Measurements from ENCODE around the gene MYL2. TPM values are rescaled to one million over a fixed set of nuclear protein-coding genes. Genes with fewer than 3 reads are reported as not detected.

MYL2 gene
- total RNA-seq, 1 donor from 2014 or later: not detected

- no peak overlapping the region for H2AFZ ChIP-seq (ENCODE audit: low read depth, low read length)
- H3K4me3 ChIP-seq (ENCODE audit: insufficient read depth, low read depth, low read length): no peak overlapping the region
- no peak for TF ChIP-seq EZH2 (IDR thresholded peaks at IDR 0.05; ENCODE audit: insufficient read depth, low read length)
- no peak for TF ChIP-seq CTCF (IDR thresholded peaks at IDR 0.05; ENCODE audit: insufficient read depth, low read depth, low read length)
- H3K4me3 Mint-ChIP-seq (ENCODE audit: unreplicated experiment): no peak overlapping the region
- no peak overlapping the region for H3K4me2 ChIP-seq (ENCODE audit: low read length)
- no peaks in the 10 kb centered on the region for H3K9me3 ChIP-seq (ENCODE audit: insufficient read depth, low read depth, low read length)
- H3K4me1 Mint-ChIP-seq (ENCODE audit: low read depth, unreplicated experiment): peaks cover 9% of the 10 kb centered on the region
- H3K79me2 ChIP-seq (ENCODE audit: insufficient read depth, low read length): no peaks in the 10 kb centered on the region
- no peaks in the 10 kb centered on the region for H3K36me3 Mint-ChIP-seq (ENCODE audit: low read depth, unreplicated experiment)
- no peaks in the 10 kb centered on the region for H4K20me1 ChIP-seq (ENCODE audit: insufficient read depth, low read length)
- no peaks in the 10 kb centered on the region for H3K9me3 Mint-ChIP-seq (ENCODE audit: unreplicated experiment)
- H3K4me1 ChIP-seq (ENCODE audit: insufficient read depth, low read length): peaks cover 9% of the 10 kb centered on the region
- H3K9ac ChIP-seq (ENCODE audit: low read length): no peak overlapping the region
- H3K27me3 ChIP-seq (ENCODE audit: insufficient read depth, low read length): peaks cover 10% of the 10 kb centered on the region
- DNase-seq (ENCODE audit: low read depth) (no peak), FAIRE-seq (no peak)
- no peak overlapping the region for H3K27ac ChIP-seq (ENCODE audit: low read depth, low read length)
- no peak overlapping the region for H3K27ac Mint-ChIP-seq (ENCODE audit: unreplicated experiment)
- peaks cover 2% of the 10 kb centered on the region for H3K27me3 Mint-ChIP-seq (ENCODE audit: low read depth, unreplicated experiment)
- no peaks in the 10 kb centered on the region for H3K36me3 ChIP-seq (ENCODE audit: insufficient read depth, low read length)
Measured at GRCh38 chr12:110931315-110931728, 10.9 kb upstream of the MYL2 start.

- Histone ChIP-seq H3K4me2 (ENCODE audit: low read length) (no peak overlapping the region), H3K9ac (ENCODE audit: low read length) (no peak overlapping the region), H3K9me3 (ENCODE audit: insufficient read depth, low read depth, low read length) (no peaks in the 10 kb centered on the region), H3K27me3 (ENCODE audit: insufficient read depth, low read length) (peaks cover 8% of the 10 kb centered on the region), H2AFZ (ENCODE audit: low read depth, low read length) (no peak overlapping the region), H3K36me3 (ENCODE audit: insufficient read depth, low read length) (no peaks in the 10 kb centered on the region), H4K20me1 (ENCODE audit: insufficient read depth, low read length) (no peaks in the 10 kb centered on the region), H3K79me2 (ENCODE audit: insufficient read depth, low read length) (no peaks in the 10 kb centered on the region), H3K4me3 (ENCODE audit: insufficient read depth, low read depth, low read length) (no peak overlapping the region), H3K4me1 (ENCODE audit: insufficient read depth, low read length) (peaks cover 9% of the 10 kb centered on the region), H3K27ac (ENCODE audit: low read depth, low read length) (no peak overlapping the region)
- Mint-ChIP-seq H3K4me1 (ENCODE audit: low read depth, unreplicated experiment) (peaks cover 9% of the 10 kb centered on the region), H3K36me3 (ENCODE audit: low read depth, unreplicated experiment) (no peaks in the 10 kb centered on the region), H3K27ac (ENCODE audit: unreplicated experiment) (no peak overlapping the region), H3K27me3 (ENCODE audit: low read depth, unreplicated experiment) (no peaks in the 10 kb centered on the region), H3K9me3 (ENCODE audit: unreplicated experiment) (no peaks in the 10 kb centered on the region), H3K4me3 (ENCODE audit: unreplicated experiment) (no peak overlapping the region)
- TF ChIP-seq EZH2 (IDR thresholded peaks at IDR 0.05; ENCODE audit: insufficient read depth, low read length) (no peak), CTCF (IDR thresholded peaks at IDR 0.05; ENCODE audit: insufficient read depth, low read depth, low read length) (no peak)
- FAIRE-seq (no peak), DNase-seq (ENCODE audit: low read depth) (no peak)
Measured at GRCh38 chr12:110930348-110931314, 10.3 kb upstream of the MYL2 start.

GRCh38 chr12:110929818-110930217 lies 9.4 kb upstream of the MYL2 start:
- H3K27ac Mint-ChIP-seq (ENCODE audit: unreplicated experiment): no peak overlapping the region

More at GRCh38 chr12:110929818-110930217, 9.4 kb upstream of the MYL2 start:
- H3K4me2 ChIP-seq (ENCODE audit: low read length): no peak overlapping the region
- H3K27me3 ChIP-seq (ENCODE audit: insufficient read depth, low read length): peaks cover 9% of the 10 kb centered on the region
- no peak overlapping the region for H2AFZ ChIP-seq (ENCODE audit: low read depth, low read length)
- peaks cover 9% of the 10 kb centered on the region for H3K4me1 Mint-ChIP-seq (ENCODE audit: low read depth, unreplicated experiment)
- no peak overlapping the region for H3K4me3 ChIP-seq (ENCODE audit: insufficient read depth, low read depth, low read length)
- no peak for TF ChIP-seq EZH2 (IDR thresholded peaks at IDR 0.05; ENCODE audit: insufficient read depth, low read length)
- no peak for TF ChIP-seq CTCF (IDR thresholded peaks at IDR 0.05; ENCODE audit: insufficient read depth, low read depth, low read length)
- H3K9me3 Mint-ChIP-seq (ENCODE audit: unreplicated experiment): no peaks in the 10 kb centered on the region
- no peaks in the 10 kb centered on the region for H3K36me3 Mint-ChIP-seq (ENCODE audit: low read depth, unreplicated experiment)
- no peak for DNase-seq (ENCODE audit: low read depth)
- H3K4me1 ChIP-seq (ENCODE audit: insufficient read depth, low read length): peaks cover 9% of the 10 kb centered on the region
- FAIRE-seq: no peak
- no peaks in the 10 kb centered on the region for H3K79me2 ChIP-seq (ENCODE audit: insufficient read depth, low read length)
- H3K9me3 ChIP-seq (ENCODE audit: insufficient read depth, low read depth, low read length): no peaks in the 10 kb centered on the region
- H3K27me3 Mint-ChIP-seq (ENCODE audit: low read depth, unreplicated experiment): no peaks in the 10 kb centered on the region
- H3K4me3 Mint-ChIP-seq (ENCODE audit: unreplicated experiment): no peak overlapping the region
- H3K36me3 ChIP-seq (ENCODE audit: insufficient read depth, low read length): no peaks in the 10 kb centered on the region
- H3K27ac ChIP-seq (ENCODE audit: low read depth, low read length): no peak overlapping the region
- no peak overlapping the region for H3K9ac ChIP-seq (ENCODE audit: low read length)
- no peaks in the 10 kb centered on the region for H4K20me1 ChIP-seq (ENCODE audit: insufficient read depth, low read length)
